GM18517 (cell line): ENCODE measurements around the gene ZNF777.
"Not testable (repeated sequence)": the region's sequence is repeated elsewhere in the genome, so short reads cannot be mapped to it uniquely, and the experiment has no call there.

Source experiments
- ATAC-seq: cut with Tn5 transposase; IDR thresholded peaks from one replicate; pipeline ENCODE4 v1.9.1; 2021; ENCODE audit warnings: mild to moderate bottlenecking, moderate library complexity; ENCODE audit not compliant: unreplicated experiment

ZNF777 gene

GRCh38 chr7:149420006-149420405, 40.9 kb downstream of the ZNF777 start:
- ATAC-seq, result no peak

DNA sequence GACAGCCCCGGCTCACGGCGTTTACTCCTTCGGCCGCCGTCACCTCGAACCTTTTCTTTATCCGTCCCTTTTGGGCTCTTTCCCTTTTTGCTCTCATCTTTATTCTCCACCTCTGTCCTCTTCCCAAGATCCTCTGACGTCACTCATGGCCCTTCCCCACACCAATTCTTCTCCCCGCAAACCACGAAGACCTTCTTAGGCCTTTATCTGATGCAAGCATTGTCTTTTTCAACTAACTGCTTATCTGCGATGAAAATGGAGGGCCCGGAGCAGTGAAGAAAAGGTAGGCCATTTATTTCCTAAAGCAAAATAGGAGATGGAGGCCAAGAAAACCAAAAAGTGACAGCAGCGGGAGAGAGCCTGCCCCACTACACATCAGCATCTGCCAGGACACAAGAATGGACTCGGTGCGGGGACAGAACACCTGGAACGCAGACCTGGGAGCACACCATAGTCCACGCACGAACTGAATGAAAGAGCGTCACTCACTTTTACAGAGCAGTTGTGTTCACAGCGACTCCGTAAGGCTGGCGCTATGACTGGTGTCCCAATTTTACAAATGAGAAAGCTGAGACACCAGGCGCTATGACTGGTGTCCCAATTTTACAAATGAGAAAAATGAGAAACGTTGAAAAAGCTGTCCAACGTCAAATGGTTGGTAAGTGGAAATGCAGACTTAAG, 45.3 kb downstream of the ZNF777 start:
- ATAC-seq, result no peak

GRCh38 chr7:149414745-149415390, 46.0 kb downstream of the ZNF777 start:
- ATAC-seq, result no peak

DNA sequence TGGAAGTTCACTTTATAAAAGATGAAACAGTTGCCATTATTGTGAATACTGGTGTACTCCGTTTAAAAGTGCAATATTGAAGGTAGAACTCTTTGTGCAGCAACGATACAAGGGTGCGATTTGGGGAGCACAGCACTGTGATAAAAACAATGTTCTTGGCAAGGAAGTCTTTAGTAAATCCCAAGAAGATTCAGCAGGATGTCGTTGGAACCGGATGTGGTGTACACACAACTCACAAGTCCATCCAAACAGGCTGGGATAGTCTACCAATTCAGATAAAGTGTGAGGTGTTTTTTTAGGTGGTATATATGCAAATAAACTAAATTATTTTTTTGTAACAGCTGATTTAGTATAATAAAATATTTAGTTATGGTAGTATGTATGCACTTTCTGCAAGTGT, 46.7 kb downstream of the ZNF777 start:
- no peak for ATAC-seq

DNA sequence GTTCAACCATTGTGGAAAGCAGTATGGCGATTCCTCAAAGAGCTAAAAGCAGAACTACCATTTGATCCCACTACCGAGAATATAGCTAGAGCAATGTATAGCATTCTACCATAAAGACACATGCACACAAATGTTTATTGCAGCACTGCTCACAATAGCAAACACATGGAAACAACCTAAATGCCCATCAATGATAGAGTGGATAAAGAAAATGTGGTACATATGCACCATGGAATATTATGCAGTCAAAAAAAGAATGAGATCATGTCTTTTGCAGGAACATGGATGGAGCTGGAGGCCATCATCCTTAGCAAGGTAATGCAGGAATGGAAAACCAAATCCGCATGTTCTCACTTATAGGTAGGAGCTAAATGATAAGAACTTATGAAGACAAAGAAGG, 47.8 kb downstream of the ZNF777 start:
- not testable (repeated sequence) for ATAC-seq

DNA sequence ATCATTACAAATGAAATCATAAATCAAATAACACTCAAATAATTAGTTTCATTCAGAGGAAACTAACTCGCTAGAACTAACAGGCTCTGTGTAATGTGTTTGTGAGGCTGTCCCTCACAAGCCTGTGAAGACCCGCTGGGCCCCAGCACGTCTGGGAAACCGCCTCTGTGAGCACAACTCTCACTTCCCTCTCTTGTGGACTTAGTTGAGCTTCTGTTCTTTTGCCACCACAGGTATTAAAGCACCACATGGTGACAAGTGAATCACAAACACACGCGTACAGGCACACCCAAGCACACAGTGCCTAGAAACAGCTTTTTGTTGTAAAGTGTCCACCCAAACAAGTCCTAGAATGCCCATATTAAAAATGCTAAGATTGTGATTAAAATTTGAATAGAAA, 51.0 kb downstream of the ZNF777 start:
- ATAC-seq, result no peak

- ATAC-seq, result no peak
Observed at GRCh38 chr7:149404825-149405224, 56.0 kb downstream of the ZNF777 start.

GRCh38 chr7:149404396-149404795, 56.5 kb downstream of the ZNF777 start:
- ATAC-seq, result no peak

DNA sequence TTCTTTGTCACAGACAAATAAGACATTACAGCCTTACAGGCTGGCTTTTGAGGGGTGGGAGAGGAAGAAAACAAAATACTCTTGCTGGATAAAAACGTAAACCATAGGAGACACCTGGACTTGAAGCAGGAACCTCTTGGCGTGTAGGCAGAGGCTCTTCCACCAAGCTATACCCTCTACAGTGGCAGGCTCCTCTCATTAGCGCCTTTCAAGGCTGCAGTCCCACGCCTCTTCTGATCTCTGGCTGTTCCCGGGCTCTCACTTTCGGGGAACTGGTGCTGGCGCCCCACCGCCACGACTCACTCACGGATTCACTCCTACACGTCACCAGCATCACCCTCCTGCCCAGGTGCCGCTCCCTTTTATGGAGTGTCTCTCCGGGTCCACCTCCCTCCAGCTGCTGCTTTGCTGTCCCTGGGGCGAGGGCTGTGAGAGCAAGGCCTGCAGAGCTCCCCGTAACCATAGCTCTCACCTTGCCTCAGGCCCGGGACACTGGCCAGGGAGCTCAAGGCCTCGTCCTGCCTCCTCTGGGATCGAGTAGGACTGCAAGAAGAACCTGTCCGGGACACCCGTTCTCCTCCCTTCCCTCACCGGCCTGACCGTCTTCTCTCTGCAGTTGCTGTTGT, 62.6 kb downstream of the ZNF777 start:
- ATAC-seq, result no peak

DNA sequence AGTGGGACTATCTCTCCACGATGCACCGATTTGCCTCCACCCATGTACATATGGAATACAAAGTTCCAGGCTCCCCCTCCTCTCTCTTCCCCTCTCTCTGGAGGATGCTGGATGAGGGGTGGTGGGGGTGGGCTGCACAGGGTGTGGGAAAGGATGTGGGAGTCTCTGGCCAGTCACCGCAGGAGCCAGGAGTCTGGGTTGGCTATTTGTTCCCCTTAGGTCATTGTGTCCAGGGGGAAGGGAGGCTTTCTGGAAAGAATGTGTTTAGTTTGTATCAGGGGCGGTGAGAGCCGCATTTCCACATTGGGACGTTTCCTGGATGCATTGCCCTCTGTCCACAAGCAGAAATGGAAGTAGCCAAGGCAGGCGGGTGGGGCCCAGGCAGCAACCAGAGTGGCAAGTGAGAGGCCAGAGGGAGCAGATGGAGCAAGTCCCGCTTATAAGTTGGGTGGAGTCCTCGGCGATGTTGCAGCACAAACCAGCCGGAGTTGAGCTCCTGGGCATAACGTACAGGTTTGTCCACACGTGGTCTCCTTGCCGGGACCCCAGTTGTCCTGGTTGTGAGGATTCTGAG, 63.3 kb downstream of the ZNF777 start:
- ATAC-seq, result no peak

GRCh38 chr7:149388550-149389335, 72.1 kb downstream of the ZNF777 start:
- ATAC-seq, result not testable (repeated sequence)

- ATAC-seq, result not testable (repeated sequence)
Observed at GRCh38 chr7:149386514-149386913, 74.3 kb downstream of the ZNF777 start.

DNA sequence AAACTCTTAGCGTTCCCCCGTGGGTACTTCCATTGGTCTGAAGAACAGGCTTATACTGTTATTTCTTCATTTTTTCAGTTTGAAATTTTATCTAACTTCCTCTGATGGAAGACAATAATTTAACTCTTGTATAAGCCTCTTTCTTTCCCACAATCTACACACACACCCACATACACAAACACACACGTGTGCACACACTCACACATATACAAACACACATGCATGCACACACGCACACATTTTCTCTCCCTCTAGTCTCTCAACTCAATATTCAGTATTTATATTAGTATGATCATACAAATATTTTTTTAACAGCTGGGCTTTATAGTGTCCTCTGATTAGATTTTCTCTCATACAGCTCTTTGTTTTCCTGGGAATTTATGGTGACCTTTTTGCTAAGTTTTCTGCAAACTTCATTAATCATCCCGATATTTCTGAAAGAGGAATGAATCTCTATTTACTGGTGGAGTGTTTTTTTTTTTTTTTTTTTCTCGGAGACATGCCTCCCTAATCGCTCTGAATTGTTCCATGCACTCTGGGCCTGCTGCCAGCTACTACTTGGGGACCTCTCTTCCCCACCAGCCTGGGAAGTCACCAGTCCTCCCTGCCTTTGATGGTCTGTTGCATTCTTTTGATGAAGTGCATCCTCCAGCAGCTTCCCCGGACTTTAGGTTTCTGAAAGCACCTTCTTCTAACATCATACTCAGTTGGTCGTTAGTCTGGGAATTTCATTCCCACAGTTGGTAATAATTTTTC, 75.5 kb downstream of the ZNF777 start:
- ATAC-seq, result no peak
